Measurements from ENCODE around the gene ZNF516. TPM values are rescaled to one million over a fixed set of nuclear protein-coding genes. Genes with fewer than 3 reads are reported as not detected.

Gene ZNF516
- total and polyA plus RNA-seq, 2 of the 13 experiments (the other 11 are each of a cell fraction or from before 2014, with no cell fraction given) = 16.6 to 18.7 TPM

GRCh38 chr18:76496194-76496890, 1.3 kb upstream of the ZNF516 start (continued):
- TF ChIP-seq MZF1 (CRISPR knock-in tag; IDR thresholded peaks at IDR 0.05; ENCODE audit: borderline replicate concordance) (no peak), ZNF24 (IDR thresholded peaks at IDR 0.05) (no peak), ZSCAN21 (CRISPR knock-in tag; IDR thresholded peaks at IDR 0.05; ENCODE audit: borderline replicate concordance) (no peak), ATM (IDR thresholded peaks at IDR 0.05; ENCODE audit: borderline replicate concordance) (no peak), MAZ (IDR thresholded peaks at IDR 0.05; ENCODE audit: borderline replicate concordance, low read depth, low read length) (peak; percentile 48; the same call in 1 of the 2 replicates), MAZ (CRISPR knock-in tag; IDR thresholded peaks at IDR 0.05; ENCODE audit: low read depth) (peak; percentile 54; the same call in 1 of the 2 replicates), ZNF670 (CRISPR knock-in tag; IDR thresholded peaks at IDR 0.05; ENCODE audit: borderline replicate concordance) (no peak), HDAC6 (IDR thresholded peaks at IDR 0.05; ENCODE audit: low read depth, low read length) (no peak), SMARCE1 (IDR thresholded peaks at IDR 0.05; ENCODE audit: borderline replicate concordance) (no peak), CBX1 (IDR thresholded peaks at IDR 0.05; ENCODE audit: low read depth) (no peak), RBM39 (IDR thresholded peaks at IDR 0.05; ENCODE audit: low read depth, low read length, poor library complexity, severe bottlenecking) (no peak), SKI (IDR thresholded peaks at IDR 0.05; ENCODE audit: partially characterized antibody) (peak; percentile 15), ZNF615 (CRISPR knock-in tag; IDR thresholded peaks at IDR 0.05; ENCODE audit: borderline replicate concordance) (no peak), CBFB (CRISPR knock-in tag; IDR thresholded peaks at IDR 0.05) (no peak), AKAP8 (CRISPR knock-in tag; IDR thresholded peaks at IDR 0.05) (no peak), RERE (CRISPR knock-in tag; IDR thresholded peaks at IDR 0.05; ENCODE audit: low read depth) (no peak), THYN1 (CRISPR knock-in tag; IDR thresholded peaks at IDR 0.05; ENCODE audit: borderline replicate concordance, low read depth) (no peak), MAFF (IDR thresholded peaks at IDR 0.05; ENCODE audit: low read depth, low read length) (no peak), MXI1 (IDR thresholded peaks at IDR 0.05; ENCODE audit: borderline replicate concordance, low read depth, low read length) (no peak), ZNF747 (CRISPR knock-in tag; IDR thresholded peaks at IDR 0.05; ENCODE audit: borderline replicate concordance) (no peak), BCLAF1 (IDR thresholded peaks at IDR 0.05) (no peak), ZNF251 (CRISPR knock-in tag; IDR thresholded peaks at IDR 0.05) (no peak), HHEX (CRISPR knock-in tag; IDR thresholded peaks at IDR 0.05) (no peak), ZNF550 (CRISPR knock-in tag; IDR thresholded peaks at IDR 0.05; ENCODE audit: borderline replicate concordance) (no peak)
